Measurements from ENCODE around the gene SLC35D1.

Gene SLC35D1

GRCh38 chr1:67053785-67054772 is at the start of gene SLC35D1:
TSS of gene SLC35D1 (minus strand) at chr1:67054148. CDS start at chr1:67054013, 135 bp downstream.
- Histone ChIP-seq H3K36me3 (ENCODE audit: insufficient read depth) (no peaks in the 10 kb centered on the region), H2AFZ (ENCODE audit: low read depth) (peak within 1 kb of the TSS; percentile 88), H4K20me1 (ENCODE audit: insufficient read depth) (no peaks in the 10 kb centered on the region), H3K4me2 (peak within 1 kb of the TSS; percentile 92), H3K4me3 (IDR thresholded peaks at IDR 0.05; ENCODE audit: insufficient read depth, low read depth, low read length) (peak within 1 kb of the TSS; percentile 44), H3K4me1 (ENCODE audit: low read depth, poor library complexity, severe bottlenecking) (peaks cover 21% of the 10 kb centered on the region), H3K27ac (peak within 1 kb of the TSS; percentile 88), H3K79me2 (ENCODE audit: insufficient read depth, low read depth) (peaks cover 43% of the 10 kb centered on the region), H3K27me3 (ENCODE audit: insufficient read depth, low read depth) (no peaks in the 10 kb centered on the region), H3K9ac (peak within 1 kb of the TSS; percentile 85)
- no peak for TF ChIP-seq CTCF (conservative IDR thresholded peaks at IDR 0.05; ENCODE audit: low read depth, low read length)

GRCh38 chr1:67103548-67103947 is 49.6 kb upstream of the SLC35D1 start:
- Histone ChIP-seq H3K27me3 (ENCODE audit: insufficient read depth, low read depth) (no peaks in the 10 kb centered on the region), H3K27ac (no peak overlapping the region), H4K20me1 (ENCODE audit: insufficient read depth) (no peaks in the 10 kb centered on the region), H3K36me3 (ENCODE audit: insufficient read depth) (no peaks in the 10 kb centered on the region), H2AFZ (ENCODE audit: low read depth) (no peak overlapping the region), H3K4me2 (no peak overlapping the region), H3K4me1 (ENCODE audit: low read depth, poor library complexity, severe bottlenecking) (no peaks in the 10 kb centered on the region), H3K4me3 (IDR thresholded peaks at IDR 0.05; ENCODE audit: insufficient read depth, low read depth, low read length) (no peak overlapping the region), H3K79me2 (ENCODE audit: insufficient read depth, low read depth) (no peaks in the 10 kb centered on the region), H3K9ac (no peak overlapping the region)
- no peak for TF ChIP-seq CTCF (conservative IDR thresholded peaks at IDR 0.05; ENCODE audit: low read depth, low read length)

GRCh38 chr1:67100833-67101232 is 46.9 kb upstream of the SLC35D1 start:
- Histone ChIP-seq H3K27me3 (ENCODE audit: insufficient read depth, low read depth) (no peaks in the 10 kb centered on the region), H3K79me2 (ENCODE audit: insufficient read depth, low read depth) (no peaks in the 10 kb centered on the region), H3K36me3 (ENCODE audit: insufficient read depth) (no peaks in the 10 kb centered on the region), H2AFZ (ENCODE audit: low read depth) (no peak overlapping the region), H3K4me2 (no peak overlapping the region), H3K9ac (no peak overlapping the region), H3K4me1 (ENCODE audit: low read depth, poor library complexity, severe bottlenecking) (no peaks in the 10 kb centered on the region), H3K27ac (no peak overlapping the region), H4K20me1 (ENCODE audit: insufficient read depth) (no peaks in the 10 kb centered on the region), H3K4me3 (IDR thresholded peaks at IDR 0.05; ENCODE audit: insufficient read depth, low read depth, low read length) (no peak overlapping the region)
- no peak for TF ChIP-seq CTCF (conservative IDR thresholded peaks at IDR 0.05; ENCODE audit: low read depth, low read length)

- Histone ChIP-seq H4K20me1 (ENCODE audit: insufficient read depth) (no peaks in the 10 kb centered on the region), H3K27me3 (ENCODE audit: insufficient read depth, low read depth) (no peaks in the 10 kb centered on the region), H3K4me2 (no peak overlapping the region), H2AFZ (ENCODE audit: low read depth) (no peak overlapping the region), H3K79me2 (ENCODE audit: insufficient read depth, low read depth) (no peaks in the 10 kb centered on the region), H3K27ac (no peak overlapping the region), H3K9ac (no peak overlapping the region), H3K4me3 (IDR thresholded peaks at IDR 0.05; ENCODE audit: insufficient read depth, low read depth, low read length) (no peak overlapping the region), H3K36me3 (ENCODE audit: insufficient read depth) (no peaks in the 10 kb centered on the region), H3K4me1 (ENCODE audit: low read depth, poor library complexity, severe bottlenecking) (no peaks in the 10 kb centered on the region)
- no peak for TF ChIP-seq CTCF (conservative IDR thresholded peaks at IDR 0.05; ENCODE audit: low read depth, low read length)
Observed at GRCh38 chr1:67097305-67097704, 43.4 kb upstream of the SLC35D1 start.
